ENCODE measurements around the gene COX5B.
A peak's percentile ranks its signal among the peaks of the same experiment; 100 is the strongest.
"Not testable (repeated sequence)": the region's sequence is repeated elsewhere in the genome, so short reads cannot be mapped to it uniquely, and the experiment has no call there.

Gene COX5B

GRCh38 chr2:97654309-97654708 is 8.4 kb downstream of the COX5B start:
- no peak for DNase-seq (ENCODE audit: low read depth in 2 of 2)

- DNase-seq (ENCODE audit: low read depth in 2 of 2) = no peak
Observed at GRCh38 chr2:97654791-97655190, 8.9 kb downstream of the COX5B start.

- no peak for DNase-seq (ENCODE audit: low read depth in 2 of 2)
Observed at GRCh38 chr2:97656129-97656755, 10.4 kb downstream of the COX5B start.

- no peak for DNase-seq (ENCODE audit: low read depth in 2 of 2)
Observed at GRCh38 chr2:97656905-97657587, 11.2 kb downstream of the COX5B start.

GRCh38 chr2:97657986-97658690 is 12.3 kb downstream of the COX5B start:
- DNase-seq (ENCODE audit: low read depth in 2 of 2) = no peak

GRCh38 chr2:97658691-97659157 is 12.9 kb downstream of the COX5B start:
- no peak for DNase-seq (ENCODE audit: low read depth in 2 of 2)

GRCh38 chr2:97659256-97660043 is 13.6 kb downstream of the COX5B start:
- DNase-seq (ENCODE audit: low read depth in 2 of 2) = no peak

- DNase-seq (ENCODE audit: low read depth in 2 of 2) = no peak
Observed at GRCh38 chr2:97660044-97660774, 14.3 kb downstream of the COX5B start.

GRCh38 chr2:97660775-97661389 is 15.0 kb downstream of the COX5B start:
- DNase-seq (ENCODE audit: low read depth in 2 of 2) = no peak

- DNase-seq (ENCODE audit: low read depth in 2 of 2) = no peak
Observed at GRCh38 chr2:97661927-97662326, 16.1 kb downstream of the COX5B start.

- no peak for DNase-seq (ENCODE audit: low read depth in 2 of 2)
Observed at GRCh38 chr2:97662386-97662894, 16.6 kb downstream of the COX5B start.

GRCh38 chr2:97662895-97663625 is 17.2 kb downstream of the COX5B start:
- peak; percentile 32 to 35 for DNase-seq (ENCODE audit: low read depth in 2 of 2)

GRCh38 chr2:97663626-97663961 is 17.7 kb downstream of the COX5B start:
- no peak for DNase-seq (ENCODE audit: low read depth in 2 of 2)

GRCh38 chr2:97663962-97664635 is 18.2 kb downstream of the COX5B start, which contains the start of gene ACTR1B:
Gene ACTR1B, minus strand, starts transcription at chr2:97664044. Its CDS starts 154 bp downstream, at chr2:97663890.
- DNase-seq (ENCODE audit: low read depth in 2 of 2) = peak; percentile 94 to 95

GRCh38 chr2:97664636-97664970 is 18.7 kb downstream of the COX5B start:
- DNase-seq (ENCODE audit: low read depth in 2 of 2) = no peak

- no peak for DNase-seq (ENCODE audit: low read depth in 2 of 2)
Observed at GRCh38 chr2:97669448-97669847, 23.6 kb downstream of the COX5B start, which contains the start of gene C2orf92. Gene C2orf92, plus strand, starts transcription at chr2:97669713. Its CDS starts 76 bp downstream, at chr2:97669789.

- no peak for DNase-seq (ENCODE audit: low read depth in 2 of 2)
Observed at GRCh38 chr2:97670471-97670870, 24.6 kb downstream of the COX5B start.

GRCh38 chr2:97671526-97671925 is 25.7 kb downstream of the COX5B start:
- no peak for DNase-seq (ENCODE audit: low read depth in 2 of 2)

GRCh38 chr2:97672606-97673140 is 26.8 kb downstream of the COX5B start:
- not testable (repeated sequence) for DNase-seq (ENCODE audit: low read depth in 2 of 2)
